Fibroblast of mammary gland (primary cell): ENCODE measurements around the gene SLC12A7.

Experiments
- DNase-seq: peaks from one replicate; pipeline ENCODE4 v3.0.0-alpha.2; 2010; ENCODE audit warnings: low read depth
- H3K4me3 ChIP-seq: 2 replicates; pipeline ENCODE4 v1.5.1; 2011; ENCODE audit warnings: low read depth, mild to moderate bottlenecking, low read length, moderate library complexity; ENCODE audit not compliant: control insufficient read depth
- TF ChIP-seq, protein P1 (sequence below): conservative IDR thresholded peaks from 2 replicates; pipeline ENCODE4 v1.5.1; 2011; ENCODE audit warnings: low read depth, low read length, inconsistent platforms; ENCODE audit not compliant: control insufficient read depth, insufficient read depth

SLC12A7 gene

DNA sequence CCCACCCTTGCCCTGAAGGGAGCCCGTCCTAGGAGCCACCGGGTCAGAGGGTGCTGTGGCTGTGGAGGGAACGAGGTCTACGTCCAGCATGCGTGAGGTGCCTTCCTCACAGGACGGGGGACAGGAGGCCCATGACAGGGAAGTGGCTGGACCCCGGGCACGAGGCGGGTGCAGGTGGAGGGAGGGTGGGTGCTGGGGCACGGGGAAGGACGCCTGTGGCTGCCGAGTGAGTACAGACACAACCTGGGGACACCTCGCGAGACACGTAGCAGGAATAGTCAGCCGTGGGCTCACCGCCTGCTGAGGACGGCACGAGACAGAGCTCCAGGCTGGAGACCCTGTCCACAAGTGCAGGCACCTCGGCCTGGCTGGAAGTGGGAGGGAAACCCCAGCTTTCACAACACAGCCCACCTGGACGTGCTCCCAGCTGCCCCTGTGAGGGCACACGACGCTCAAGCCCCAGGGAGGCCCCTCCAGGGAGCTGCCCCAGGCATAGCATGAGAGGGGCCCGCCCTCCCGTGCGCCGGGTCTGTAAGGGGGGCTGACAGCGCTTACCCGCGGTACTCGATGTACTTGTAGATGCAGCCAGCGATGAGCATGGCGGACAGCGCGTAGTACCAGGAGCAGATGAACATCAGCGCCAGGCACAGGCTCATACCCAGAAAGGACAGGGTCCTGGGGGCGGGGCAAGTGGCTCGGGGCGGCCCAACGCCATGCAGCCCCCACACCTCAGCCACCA, 36.9 kb downstream of the SLC12A7 start:
- no peak for DNase-seq
- no peak overlapping the region for H3K4me3 ChIP-seq

GRCh38 chr5:1074226-1074625, 37.6 kb downstream of the SLC12A7 start:
- no peak overlapping the region for H3K4me3 ChIP-seq
- TF ChIP-seq, protein P1, sequence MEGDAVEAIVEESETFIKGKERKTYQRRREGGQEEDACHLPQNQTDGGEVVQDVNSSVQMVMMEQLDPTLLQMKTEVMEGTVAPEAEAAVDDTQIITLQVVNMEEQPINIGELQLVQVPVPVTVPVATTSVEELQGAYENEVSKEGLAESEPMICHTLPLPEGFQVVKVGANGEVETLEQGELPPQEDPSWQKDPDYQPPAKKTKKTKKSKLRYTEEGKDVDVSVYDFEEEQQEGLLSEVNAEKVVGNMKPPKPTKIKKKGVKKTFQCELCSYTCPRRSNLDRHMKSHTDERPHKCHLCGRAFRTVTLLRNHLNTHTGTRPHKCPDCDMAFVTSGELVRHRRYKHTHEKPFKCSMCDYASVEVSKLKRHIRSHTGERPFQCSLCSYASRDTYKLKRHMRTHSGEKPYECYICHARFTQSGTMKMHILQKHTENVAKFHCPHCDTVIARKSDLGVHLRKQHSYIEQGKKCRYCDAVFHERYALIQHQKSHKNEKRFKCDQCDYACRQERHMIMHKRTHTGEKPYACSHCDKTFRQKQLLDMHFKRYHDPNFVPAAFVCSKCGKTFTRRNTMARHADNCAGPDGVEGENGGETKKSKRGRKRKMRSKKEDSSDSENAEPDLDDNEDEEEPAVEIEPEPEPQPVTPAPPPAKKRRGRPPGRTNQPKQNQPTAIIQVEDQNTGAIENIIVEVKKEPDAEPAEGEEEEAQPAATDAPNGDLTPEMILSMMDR = no peak
- DNase-seq = no peak

More for the DNA sequence above, 36.9 kb downstream of the SLC12A7 start:
- TF ChIP-seq, protein P1 = no peak

DNA sequence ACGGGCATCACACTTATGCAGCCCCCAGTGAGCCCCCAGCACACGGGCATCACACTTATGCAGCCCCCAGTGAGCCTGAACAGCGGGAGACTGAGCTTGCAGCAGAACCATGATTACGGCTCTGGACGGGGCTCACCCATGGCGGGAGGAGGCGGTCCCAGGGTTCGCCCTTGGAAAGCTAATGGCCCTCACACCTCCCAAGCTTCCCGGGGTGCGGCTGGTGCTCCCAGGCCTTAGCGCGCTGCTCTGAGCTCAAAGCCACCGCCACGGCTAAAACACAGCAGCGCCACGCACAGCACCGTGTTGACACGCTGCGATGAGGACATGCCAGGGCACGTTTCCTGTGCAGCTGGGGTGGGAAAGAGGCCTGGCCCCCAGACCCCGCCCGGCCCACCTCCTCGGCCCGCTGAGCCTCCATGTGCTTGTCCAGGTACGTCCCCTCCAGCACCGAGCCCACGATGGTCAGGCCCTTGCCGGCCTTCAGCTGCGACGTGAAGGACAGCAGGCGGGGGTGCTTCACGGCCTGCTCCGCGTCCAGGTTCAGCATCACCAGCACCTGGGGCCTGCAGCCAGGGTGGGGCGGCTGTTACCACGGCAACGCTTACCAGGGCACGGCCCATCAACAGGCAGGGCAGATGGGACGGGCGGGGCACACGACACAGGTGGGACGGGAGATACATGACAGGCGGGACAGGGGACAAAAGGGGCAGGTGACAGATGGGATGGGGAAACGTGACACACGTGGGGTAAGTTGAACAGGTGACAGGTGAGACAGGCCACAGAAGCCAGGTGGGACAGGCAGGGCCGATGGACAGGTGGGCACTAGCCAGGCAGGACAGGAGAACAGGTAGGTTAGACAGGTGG, 38.4 kb downstream of the SLC12A7 start:
- no peak overlapping the region for H3K4me3 ChIP-seq
- TF ChIP-seq, protein P1 = no peak
- no peak for DNase-seq

GRCh38 chr5:1069720-1070088, 42.2 kb downstream of the SLC12A7 start:
- H3K4me3 ChIP-seq = no peak overlapping the region
- DNase-seq = no peak
- TF ChIP-seq, protein P1 = no peak

DNA sequence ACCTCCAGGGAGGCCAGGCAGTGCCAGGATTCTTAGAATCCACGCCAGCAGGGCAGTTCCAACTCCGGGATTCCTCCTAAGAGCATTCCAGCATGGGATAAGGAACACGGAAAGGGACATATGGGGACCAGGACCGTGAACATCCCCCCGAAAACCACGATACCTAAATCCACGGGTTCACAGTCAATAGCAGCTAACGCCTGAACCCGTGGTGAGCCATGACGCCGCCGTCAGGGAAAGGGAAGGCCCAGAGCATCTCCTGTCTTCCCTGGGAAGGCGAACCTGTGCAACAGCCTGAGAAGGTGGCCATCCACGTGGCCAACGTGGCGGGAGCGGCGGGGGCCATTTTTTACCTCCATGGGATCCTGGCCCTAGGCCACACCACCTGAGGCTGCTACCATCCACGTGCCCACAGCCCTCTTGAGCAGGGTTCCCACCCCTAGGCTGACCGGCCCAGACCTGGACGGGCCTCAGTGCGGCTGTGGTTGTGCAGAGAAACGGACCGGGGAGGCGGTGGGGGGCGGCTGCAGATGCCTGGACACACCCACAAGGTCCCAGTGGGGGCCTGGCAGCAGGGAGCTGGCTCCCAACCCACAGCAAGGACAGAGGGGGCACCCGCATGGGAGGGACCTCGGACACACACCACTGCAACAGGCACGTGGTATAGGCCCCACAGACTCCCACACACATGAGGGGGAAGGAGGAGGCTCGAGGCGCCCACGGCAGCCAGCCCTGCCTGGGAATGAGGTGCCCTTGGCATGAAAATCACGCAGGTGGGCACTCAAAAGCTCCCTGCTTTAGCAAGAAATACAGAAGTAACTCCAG, 42.8 kb downstream of the SLC12A7 start:
- no peak for DNase-seq
- TF ChIP-seq, protein P1 = no peak
- no peak overlapping the region for H3K4me3 ChIP-seq

DNA sequence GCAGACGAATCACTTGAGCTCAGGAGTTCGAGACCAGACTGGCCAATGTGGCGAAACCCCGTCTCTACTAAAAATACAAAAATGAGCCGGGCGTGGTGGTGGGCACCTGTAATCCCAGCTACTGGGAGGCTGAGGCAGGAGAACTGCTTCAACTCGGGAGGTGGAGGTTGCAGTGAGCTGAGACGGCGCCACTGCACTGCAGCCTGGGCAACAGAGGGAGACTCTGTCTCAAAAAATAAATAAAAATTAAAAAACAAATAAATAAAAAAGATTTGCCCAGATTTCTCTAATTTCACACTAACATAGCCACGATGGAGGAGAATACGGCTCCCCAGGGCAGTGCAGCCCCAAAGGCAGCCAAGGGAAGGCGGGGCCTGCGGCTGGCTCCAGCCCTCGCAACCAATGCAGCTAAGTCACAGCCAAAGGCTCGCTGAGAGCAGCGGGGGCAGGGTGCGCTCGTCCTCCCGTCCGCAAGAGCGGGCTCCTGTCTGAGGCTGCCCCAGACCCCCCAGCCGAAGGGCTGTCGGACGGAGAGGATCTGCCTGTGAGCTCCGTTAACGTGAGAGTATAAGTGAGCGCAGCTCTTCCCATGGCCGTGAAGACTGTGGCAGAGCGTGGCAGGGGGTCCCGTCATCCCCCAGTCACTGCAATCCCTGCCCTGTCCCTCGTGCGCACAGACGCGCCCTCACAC, 43.5 kb downstream of the SLC12A7 start:
- no peak overlapping the region for H3K4me3 ChIP-seq
- TF ChIP-seq, protein P1 = no peak
- DNase-seq = no peak
